ENCODE results near the gene TNFSF15.

Gene TNFSF15

GRCh38 chr9:114798101-114798500 lies 7.7 kb downstream of the TNFSF15 start:
- DNase-seq = no peak
- no peaks in the 10 kb centered on the region for H3K36me3 ChIP-seq
- H3K27ac ChIP-seq = no peak overlapping the region
- no peak overlapping the region for H3K4me3 ChIP-seq (ENCODE audit: low read depth, low read length)
- no peaks in the 10 kb centered on the region for H3K9me3 ChIP-seq (ENCODE audit: severe bottlenecking)
- TF ChIP-seq CTCF (IDR thresholded peaks at IDR 0.05; ENCODE audit: low read depth, low read length) = no peak
- H3K27me3 ChIP-seq (ENCODE audit: insufficient read depth, low read depth, severe bottlenecking) = no peaks in the 10 kb centered on the region

GRCh38 chr9:114792396-114792795 lies 13.4 kb downstream of the TNFSF15 start:
- TF ChIP-seq CTCF (IDR thresholded peaks at IDR 0.05; ENCODE audit: low read depth, low read length) = no peak
- Histone ChIP-seq H3K27ac (no peak overlapping the region), H3K36me3 (no peaks in the 10 kb centered on the region), H3K9me3 (ENCODE audit: severe bottlenecking) (no peaks in the 10 kb centered on the region), H3K4me3 (ENCODE audit: low read depth, low read length) (no peak overlapping the region), H3K27me3 (ENCODE audit: insufficient read depth, low read depth, severe bottlenecking) (no peaks in the 10 kb centered on the region)
- DNase-seq = no peak

- H3K36me3 ChIP-seq = no peaks in the 10 kb centered on the region
- no peaks in the 10 kb centered on the region for H3K9me3 ChIP-seq (ENCODE audit: severe bottlenecking)
- no peak for TF ChIP-seq CTCF (IDR thresholded peaks at IDR 0.05; ENCODE audit: low read depth, low read length)
- no peaks in the 10 kb centered on the region for H3K27me3 ChIP-seq (ENCODE audit: insufficient read depth, low read depth, severe bottlenecking)
- no peak overlapping the region for H3K4me3 ChIP-seq (ENCODE audit: low read depth, low read length)
- no peak for DNase-seq
- H3K27ac ChIP-seq = no peak overlapping the region
These were observed 14.1 kb downstream of the TNFSF15 start for GRCh38 chr9:114791736-114792135.

GRCh38 chr9:114791312-114791711 lies 14.5 kb downstream of the TNFSF15 start:
- no peaks in the 10 kb centered on the region for H3K36me3 ChIP-seq

GRCh38 chr9:114790521-114790920 lies 15.3 kb downstream of the TNFSF15 start:
- no peaks in the 10 kb centered on the region for H3K36me3 ChIP-seq
- H3K27ac ChIP-seq = no peak overlapping the region

More at GRCh38 chr9:114791312-114791711, 14.5 kb downstream of the TNFSF15 start:
- DNase-seq = no peak
- no peaks in the 10 kb centered on the region for H3K9me3 ChIP-seq (ENCODE audit: severe bottlenecking)
- no peaks in the 10 kb centered on the region for H3K27me3 ChIP-seq (ENCODE audit: insufficient read depth, low read depth, severe bottlenecking)
- TF ChIP-seq CTCF (IDR thresholded peaks at IDR 0.05; ENCODE audit: low read depth, low read length) = no peak
- H3K27ac ChIP-seq = no peak overlapping the region
- no peak overlapping the region for H3K4me3 ChIP-seq (ENCODE audit: low read depth, low read length)

More at GRCh38 chr9:114790521-114790920, 15.3 kb downstream of the TNFSF15 start:
- no peak for TF ChIP-seq CTCF (IDR thresholded peaks at IDR 0.05; ENCODE audit: low read depth, low read length)
- H3K9me3 ChIP-seq (ENCODE audit: severe bottlenecking) = no peaks in the 10 kb centered on the region
- H3K27me3 ChIP-seq (ENCODE audit: insufficient read depth, low read depth, severe bottlenecking) = no peaks in the 10 kb centered on the region
- DNase-seq = no peak
- no peak overlapping the region for H3K4me3 ChIP-seq (ENCODE audit: low read depth, low read length)

Measured in WERI-Rb-1 (cell line).